Breast epithelium (tissue), 3 donors: ENCODE measurements around the gene SAFB.

ENCODE experiments used
- CTCF ChIP-seq, 3 donors: fragments of 450-650 bp; IDR thresholded peaks; one replicate each; pipeline ENCODE4 v1.5.1; 2016 to 2017; ENCODE audit warnings: antibody characterized with exemption in 3 of 3, mild to moderate bottlenecking in 3 of 3, moderate library complexity in 3 of 3
- POLR2A ChIP-seq: fragments of 450-650 bp; IDR thresholded peaks from one replicate; pipeline ENCODE4 v1.6.1; 2016; ENCODE audit warnings: antibody characterized with exemption, mild to moderate bottlenecking, moderate library complexity
- POLR2AphosphoS5 ChIP-seq, 3 donors: sonication (generic); formaldehyde crosslinking; IDR thresholded peaks; one replicate each; pipeline ENCODE4 v1.6.1; 2017; ENCODE audit warnings: antibody characterized with exemption in 3 of 3

- TF ChIP-seq CTCF (IDR thresholded peaks at IDR 0.05) (peak in 1 of 3 donors; percentile 6), POLR2AphosphoS5 (IDR thresholded peaks at IDR 0.05) (peak; percentile 74 to 79 (median 78)), POLR2A (peak; percentile 24)
Measured at GRCh38 chr19:5680437-5681368, 57.8 kb downstream of the SAFB start, which contains the start of the genes HSD11B1L and MICOS13.
